WI38 (cell line): ENCODE measurements around the gene PTBP3.
"Not testable (repeated sequence)": the region's sequence is repeated elsewhere in the genome, so short reads cannot be mapped to it uniquely, and the experiment has no call there.

ENCODE experiments used
- H3K4me3 ChIP-seq: 2 replicates; pipeline ENCODE4 v1.5.1; 2011; ENCODE audit warnings: low read depth, mild to moderate bottlenecking, control low read depth, low read length
- TF ChIP-seq, protein P1 (sequence below): IDR thresholded peaks from 2 replicates; pipeline ENCODE4 v1.5.1; 2012; ENCODE audit warnings: low read depth, mild to moderate bottlenecking, control low read depth, low read length

Gene PTBP3

DNA sequence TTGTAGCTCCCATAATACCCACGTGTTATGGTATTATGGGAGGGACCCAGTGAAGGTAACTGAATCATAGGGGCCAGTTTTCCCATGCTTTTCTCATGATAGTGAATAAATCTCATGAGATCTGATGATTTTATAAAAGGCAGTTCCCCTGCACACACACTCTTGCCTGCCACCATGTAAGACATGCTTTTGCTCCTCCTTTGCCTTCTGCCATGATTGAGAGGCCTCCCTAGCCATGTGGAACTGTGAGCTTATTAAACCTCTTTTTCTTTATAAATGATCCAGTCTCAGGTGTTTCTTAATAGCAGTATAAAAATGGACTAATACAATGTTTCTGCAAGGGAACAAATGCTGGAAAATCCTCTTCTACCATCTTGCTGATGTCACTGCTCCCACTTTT lies 36.4 kb upstream of the PTBP3 start:
- TF ChIP-seq, protein P1, sequence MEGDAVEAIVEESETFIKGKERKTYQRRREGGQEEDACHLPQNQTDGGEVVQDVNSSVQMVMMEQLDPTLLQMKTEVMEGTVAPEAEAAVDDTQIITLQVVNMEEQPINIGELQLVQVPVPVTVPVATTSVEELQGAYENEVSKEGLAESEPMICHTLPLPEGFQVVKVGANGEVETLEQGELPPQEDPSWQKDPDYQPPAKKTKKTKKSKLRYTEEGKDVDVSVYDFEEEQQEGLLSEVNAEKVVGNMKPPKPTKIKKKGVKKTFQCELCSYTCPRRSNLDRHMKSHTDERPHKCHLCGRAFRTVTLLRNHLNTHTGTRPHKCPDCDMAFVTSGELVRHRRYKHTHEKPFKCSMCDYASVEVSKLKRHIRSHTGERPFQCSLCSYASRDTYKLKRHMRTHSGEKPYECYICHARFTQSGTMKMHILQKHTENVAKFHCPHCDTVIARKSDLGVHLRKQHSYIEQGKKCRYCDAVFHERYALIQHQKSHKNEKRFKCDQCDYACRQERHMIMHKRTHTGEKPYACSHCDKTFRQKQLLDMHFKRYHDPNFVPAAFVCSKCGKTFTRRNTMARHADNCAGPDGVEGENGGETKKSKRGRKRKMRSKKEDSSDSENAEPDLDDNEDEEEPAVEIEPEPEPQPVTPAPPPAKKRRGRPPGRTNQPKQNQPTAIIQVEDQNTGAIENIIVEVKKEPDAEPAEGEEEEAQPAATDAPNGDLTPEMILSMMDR = no peak

DNA sequence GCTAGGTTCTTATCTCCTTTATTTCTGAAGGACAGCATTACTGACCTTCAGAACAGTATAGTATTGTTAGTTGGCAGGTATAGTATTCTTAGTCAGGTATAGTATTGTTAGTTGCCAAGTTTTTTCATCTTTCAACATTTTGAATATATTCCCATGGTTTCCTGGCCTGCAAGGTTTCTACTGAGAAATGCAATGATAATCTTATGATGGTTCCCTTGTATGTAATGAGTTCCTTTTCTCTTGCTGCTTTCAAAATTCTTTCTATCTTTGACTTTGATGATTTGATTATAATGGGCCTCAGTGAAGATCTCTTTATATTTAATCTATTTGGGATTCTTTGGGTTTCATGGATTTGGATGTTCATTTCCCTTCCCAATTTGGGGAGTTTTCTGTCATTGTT lies 34.0 kb upstream of the PTBP3 start:
- H3K4me3 ChIP-seq = no peak overlapping the region
- TF ChIP-seq, protein P1 = no peak

More for the DNA sequence above, 36.4 kb upstream of the PTBP3 start:
- H3K4me3 ChIP-seq = no peak overlapping the region

GRCh38 chr9:112366591-112366990 lies 33.2 kb upstream of the PTBP3 start:
- H3K4me3 ChIP-seq = no peak overlapping the region
- TF ChIP-seq, protein P1 = no peak

DNA sequence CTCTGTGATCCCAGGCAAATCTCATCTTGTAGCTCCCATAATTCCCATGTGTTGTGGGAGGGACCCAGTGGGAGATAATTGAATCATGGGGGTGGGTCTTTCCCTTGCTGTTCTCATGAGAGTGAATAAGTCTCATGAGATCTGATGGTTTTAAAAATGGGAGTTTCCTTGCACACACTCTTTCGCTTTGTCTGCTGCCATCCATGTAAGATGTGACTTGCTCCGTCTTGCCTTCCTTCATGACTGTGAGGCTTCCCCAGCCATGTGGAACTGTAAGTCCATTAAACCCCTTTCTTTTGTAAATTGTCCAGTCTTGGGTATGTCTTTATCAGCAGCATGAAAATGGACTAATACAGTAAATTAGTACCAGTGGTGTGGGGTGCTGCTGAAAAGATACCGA lies 31.8 kb upstream of the PTBP3 start:
- H3K4me3 ChIP-seq = not testable (repeated sequence)

GRCh38 chr9:112364761-112365160 lies 31.3 kb upstream of the PTBP3 start:
- TF ChIP-seq, protein P1 = no peak
- H3K4me3 ChIP-seq = no peak overlapping the region

- H3K4me3 ChIP-seq = no peak overlapping the region
- TF ChIP-seq, protein P1 = no peak; the same call in 1 of the 2 replicates
Observed at GRCh38 chr9:112361601-112362000, 28.2 kb upstream of the PTBP3 start.

DNA sequence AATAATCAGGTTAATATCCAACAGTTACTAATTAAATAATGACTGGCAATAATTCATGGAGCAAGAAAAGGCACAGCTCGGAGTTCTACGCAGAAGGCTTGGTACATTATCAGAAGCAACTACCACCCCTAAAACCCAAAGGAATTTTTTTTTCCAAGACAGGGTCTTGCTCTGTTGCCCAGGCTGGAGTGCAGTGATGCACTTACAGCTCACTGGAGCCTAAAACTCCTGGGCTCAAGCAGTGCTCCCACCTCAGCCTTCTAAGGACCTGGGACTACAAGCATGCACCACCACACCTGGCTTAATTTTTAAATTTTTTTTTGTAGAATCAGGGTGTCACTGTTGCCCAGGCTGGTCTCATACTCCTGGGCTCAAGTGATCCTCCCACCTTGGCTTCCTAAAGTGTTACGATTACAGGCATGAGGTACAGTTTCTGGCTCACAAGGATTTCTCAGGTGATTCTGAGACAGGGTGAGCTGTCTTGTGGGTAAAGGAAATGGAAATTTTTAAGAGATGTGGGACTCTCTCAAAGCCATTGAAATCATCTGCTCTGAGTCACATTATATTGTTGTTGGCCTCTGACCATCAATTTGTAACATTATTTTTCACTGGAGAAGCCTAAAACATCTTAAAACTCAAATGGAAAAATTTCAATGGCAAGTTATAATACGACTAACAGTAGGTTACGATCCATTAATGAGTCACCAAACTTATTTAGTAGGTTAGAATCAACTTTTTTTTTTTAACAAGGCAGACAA lies 26.8 kb upstream of the PTBP3 start:
- TF ChIP-seq, protein P1 = no peak
- no peak overlapping the region for H3K4me3 ChIP-seq

- H3K4me3 ChIP-seq = no peak overlapping the region
- TF ChIP-seq, protein P1 = no peak
Observed at GRCh38 chr9:112355427-112355897, 22.0 kb upstream of the PTBP3 start.
